Measurements from ENCODE around the gene ALDH5A1.

The ALDH5A1 gene

GRCh38 chr6:24558516-24558915 lies 63.7 kb downstream of the ALDH5A1 start:
- Histone ChIP-seq H3K4me3 (no peak overlapping the region), H3K27me3 (no peaks in the 10 kb centered on the region), H3K9me3 (no peaks in the 10 kb centered on the region), H3K4me1 (no peaks in the 10 kb centered on the region), H3K27ac (no peak overlapping the region), H3K36me3 (no peaks in the 10 kb centered on the region)
- intact Hi-C loops (cut with DNase I; ENCODE audit: low total_unique reads), result no loop called here
- DNase-seq, result no peak
- TF ChIP-seq, protein P1, sequence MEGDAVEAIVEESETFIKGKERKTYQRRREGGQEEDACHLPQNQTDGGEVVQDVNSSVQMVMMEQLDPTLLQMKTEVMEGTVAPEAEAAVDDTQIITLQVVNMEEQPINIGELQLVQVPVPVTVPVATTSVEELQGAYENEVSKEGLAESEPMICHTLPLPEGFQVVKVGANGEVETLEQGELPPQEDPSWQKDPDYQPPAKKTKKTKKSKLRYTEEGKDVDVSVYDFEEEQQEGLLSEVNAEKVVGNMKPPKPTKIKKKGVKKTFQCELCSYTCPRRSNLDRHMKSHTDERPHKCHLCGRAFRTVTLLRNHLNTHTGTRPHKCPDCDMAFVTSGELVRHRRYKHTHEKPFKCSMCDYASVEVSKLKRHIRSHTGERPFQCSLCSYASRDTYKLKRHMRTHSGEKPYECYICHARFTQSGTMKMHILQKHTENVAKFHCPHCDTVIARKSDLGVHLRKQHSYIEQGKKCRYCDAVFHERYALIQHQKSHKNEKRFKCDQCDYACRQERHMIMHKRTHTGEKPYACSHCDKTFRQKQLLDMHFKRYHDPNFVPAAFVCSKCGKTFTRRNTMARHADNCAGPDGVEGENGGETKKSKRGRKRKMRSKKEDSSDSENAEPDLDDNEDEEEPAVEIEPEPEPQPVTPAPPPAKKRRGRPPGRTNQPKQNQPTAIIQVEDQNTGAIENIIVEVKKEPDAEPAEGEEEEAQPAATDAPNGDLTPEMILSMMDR (IDR thresholded peaks at IDR 0.05), result no peak

- no peak for DNase-seq
- Histone ChIP-seq H3K27ac (no peak overlapping the region), H3K36me3 (no peaks in the 10 kb centered on the region), H3K9me3 (no peaks in the 10 kb centered on the region), H3K4me3 (no peak overlapping the region), H3K4me1 (no peaks in the 10 kb centered on the region), H3K27me3 (peaks cover 0 to 6% of the 10 kb centered on the region in 2 donors)
- intact Hi-C loops (cut with DNase I; ENCODE audit: low total_unique reads), result no loop called here
- TF ChIP-seq, protein P1 (IDR thresholded peaks at IDR 0.05), result no peak
These were observed 69.3 kb downstream of the ALDH5A1 start for GRCh38 chr6:24564081-24564480.

- H3K4me3 ChIP-seq, result no peak overlapping the region
- no peak overlapping the region for H3K27ac ChIP-seq
- intact Hi-C loops (cut with DNase I; ENCODE audit: low total_unique reads), result no loop called here
- TF ChIP-seq, protein P1 (IDR thresholded peaks at IDR 0.05), result no peak
- no peak for DNase-seq
- no peaks in the 10 kb centered on the region for H3K4me1 ChIP-seq
- H3K27me3 ChIP-seq, result peaks cover 0 to 6% of the 10 kb centered on the region in 2 donors
- H3K36me3 ChIP-seq, result no peaks in the 10 kb centered on the region
- no peaks in the 10 kb centered on the region for H3K9me3 ChIP-seq
These were observed 70.4 kb downstream of the ALDH5A1 start for GRCh38 chr6:24565196-24565595.

DNA sequence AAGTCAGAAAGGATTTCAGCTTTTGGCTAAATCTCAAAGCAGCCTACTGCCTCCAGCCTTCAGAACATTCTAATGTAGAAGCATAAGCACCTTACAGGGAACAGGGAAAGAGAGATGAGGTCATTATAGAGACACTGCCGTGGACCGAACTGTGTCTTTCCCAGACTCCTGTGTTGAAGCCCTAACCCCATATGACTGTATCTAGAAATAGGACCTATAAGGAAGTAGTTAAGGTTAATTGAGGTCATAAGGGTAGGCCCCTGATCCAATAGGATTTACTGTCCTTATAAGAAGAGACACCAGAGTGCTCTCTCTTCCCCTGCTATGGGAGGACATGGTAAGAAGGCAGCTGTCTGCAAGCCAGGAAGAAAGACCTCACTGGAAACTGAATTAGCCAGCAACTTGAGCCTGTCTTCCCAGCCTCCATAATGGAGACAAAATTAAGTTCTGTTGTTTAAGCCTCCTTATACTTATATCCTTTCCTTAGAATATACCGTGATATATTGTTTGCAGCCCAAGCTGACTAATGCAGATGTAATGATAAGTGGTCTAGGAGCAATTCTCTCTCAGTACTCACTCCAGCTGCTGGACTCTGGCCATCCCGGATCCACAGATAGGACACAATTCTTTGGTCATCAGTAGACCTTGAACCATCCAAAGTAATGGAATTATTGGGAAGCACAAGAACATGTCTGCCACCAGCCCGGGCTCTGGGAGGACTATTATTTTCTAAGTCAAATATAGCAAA lies 71.4 kb downstream of the ALDH5A1 start:
- Histone ChIP-seq H3K27ac (no peak overlapping the region), H3K36me3 (no peaks in the 10 kb centered on the region), H3K4me1 (no peaks in the 10 kb centered on the region), H3K4me3 (no peak overlapping the region), H3K27me3 (peaks cover 0 to 6% of the 10 kb centered on the region in 2 donors), H3K9me3 (no peaks in the 10 kb centered on the region)
- no peak for DNase-seq
- TF ChIP-seq, protein P1 (IDR thresholded peaks at IDR 0.05), result no peak
- intact Hi-C loops (cut with DNase I; ENCODE audit: low total_unique reads), result no loop called here

- Histone ChIP-seq H3K9me3 (no peaks in the 10 kb centered on the region), H3K27ac (no peak overlapping the region), H3K27me3 (peaks cover 0 to 7% of the 10 kb centered on the region in 2 donors), H3K4me1 (no peaks in the 10 kb centered on the region), H3K4me3 (no peak overlapping the region), H3K36me3 (no peaks in the 10 kb centered on the region)
- TF ChIP-seq, protein P1 (IDR thresholded peaks at IDR 0.05), result no peak
- intact Hi-C loops (cut with DNase I; ENCODE audit: low total_unique reads), result no loop called here
- no peak for DNase-seq
These were observed 73.9 kb downstream of the ALDH5A1 start for GRCh38 chr6:24568683-24569082.
